RWPE1 (cell line): ENCODE measurements around the gene ZXDB.

Experiments
- CTCF ChIA-PET: fragments of 350-600 bp; sonication (Branson Sonifier 250); formaldehyde crosslinking; extraction: SDS; loops from one replicate; lab custom pipeline; 2021; lab: Yijun Ruan, JAX
- POLR2A ChIA-PET: fragments of 400-600 bp; formaldehyde crosslinking; extraction: SDS; loops from one replicate; lab custom pipeline; 2020; ENCODE audit warnings: antibody characterized with exemption; ENCODE audit not compliant: low non-redundant PET; lab: Yijun Ruan, JAX
- DNase-seq: peaks from one replicate; pipeline ENCODE4 v3.0.0; 2012; ENCODE audit warnings: low spot score
- H3K27ac ChIP-seq: fragments of 450-650 bp; 2 replicates; pipeline ENCODE4 v1.5.1; 2017
- CTCF ChIP-seq: fragments of 450-650 bp; conservative IDR thresholded peaks from 2 replicates; pipeline ENCODE4 v1.5.1; 2017; ENCODE audit warnings: low read depth, mild to moderate bottlenecking

The ZXDB gene

GRCh38 chrX:57640674-57641016 is 48.8 kb downstream of the ZXDB start:
- H3K27ac ChIP-seq, result no peak overlapping the region
- CTCF ChIA-PET, result no interaction called here
- POLR2A ChIA-PET, result no interaction called here
- TF ChIP-seq CTCF, result no peak
- DNase-seq, result no peak

- CTCF ChIA-PET, result interaction anchor here (0.6 kb wide), 1 partner anchor 445 kb away, joined by 3 read pairs; no protein-coding TSS in a partner anchor
- TF ChIP-seq CTCF, result no peak
- POLR2A ChIA-PET, result no interaction called here
- DNase-seq, result no peak
- no peak overlapping the region for H3K27ac ChIP-seq
These were observed 49.5 kb downstream of the ZXDB start for GRCh38 chrX:57641338-57641737.

- no peak for TF ChIP-seq CTCF
- ChIA-PET CTCF (no interaction called here), POLR2A (no interaction called here)
- H3K27ac ChIP-seq, result no peak overlapping the region
- DNase-seq, result no peak
These were observed 51.9 kb downstream of the ZXDB start for GRCh38 chrX:57643698-57644097.

- ChIA-PET POLR2A (no interaction called here), CTCF (no interaction called here)
- TF ChIP-seq CTCF, result no peak
- no peak overlapping the region for H3K27ac ChIP-seq
- DNase-seq, result no peak
These were observed 55.2 kb downstream of the ZXDB start for GRCh38 chrX:57647020-57647419.
